GM12878 (cell line): ENCODE data around the gene COQ4. TPM values are rescaled to one million over a fixed set of nuclear protein-coding genes. Genes with fewer than 3 reads are reported as not detected.

Experiments
- BHLHE40 ChIP-seq, 2 experiments: fragments of 450-650 bp in 1 of 2; IDR thresholded peaks; 2 replicates each; pipeline ENCODE4 v1.6.1; 2011 to 2017; ENCODE audit warnings: low read depth in 2 of 2, borderline replicate concordance in 1 of 2, improper control_type of control experiment in 1 of 2, low read length in 1 of 2, mild to moderate bottlenecking in 1 of 2
- CBFB ChIP-seq: IDR thresholded peaks from 2 replicates; pipeline ENCODE4 v1.6.1; 2016; ENCODE audit warnings: antibody characterized with exemption, low read depth
- CBX3 ChIP-seq: fragments of 200-600 bp; sonication (generic); IDR thresholded peaks from 2 replicates; pipeline ENCODE4 v1.6.1; 2016; ENCODE audit warnings: low read depth, borderline replicate concordance
- CHD2 ChIP-seq: IDR thresholded peaks from 2 replicates; pipeline ENCODE4 v1.6.1; 2011; ENCODE audit warnings: low read depth, low read length, improper control_type of control experiment, borderline replicate concordance
- E4F1 ChIP-seq: fragments of 450-650 bp; IDR thresholded peaks from 2 replicates; pipeline ENCODE4 v1.6.1; 2018; ENCODE audit warnings: borderline replicate concordance, mild to moderate bottlenecking; ENCODE audit not compliant: partially characterized antibody
- EGR1 ChIP-seq, 2 experiments: IDR thresholded peaks; 1 replicate in 1 of 2; 2 replicates in 1 of 2; pipeline ENCODE4 v1.6.1; 2011 to 2012; ENCODE audit warnings: low read depth in 2 of 2, low read length in 2 of 2, borderline replicate concordance in 1 of 2, mild to moderate bottlenecking in 1 of 2, moderate library complexity in 1 of 2
- IKZF1 ChIP-seq: fragments of 450-650 bp; conservative IDR thresholded peaks from 2 replicates; pipeline ENCODE4 v1.6.1; 2017; ENCODE audit warnings: antibody characterized with exemption, mild to moderate bottlenecking
- KDM1A ChIP-seq: fragments of 200-600 bp; sonication (generic); IDR thresholded peaks from 2 replicates; pipeline ENCODE4 v1.6.1; 2016; ENCODE audit warnings: borderline replicate concordance
- SIN3A ChIP-seq: IDR thresholded peaks from 2 replicates; pipeline ENCODE4 v1.6.1; 2012; ENCODE audit warnings: low read depth, low read length, improper control_type of control experiment
- SMC3 ChIP-seq: IDR thresholded peaks from 2 replicates; pipeline ENCODE4 v1.6.1; 2011; ENCODE audit warnings: low read length, improper control_type of control experiment, borderline replicate concordance
- SRF ChIP-seq, 2 experiments: IDR thresholded peaks; 2 replicates each; pipeline ENCODE4 v1.6.1; 2011; ENCODE audit warnings: low read depth in 2 of 2, low read length in 2 of 2, mild to moderate bottlenecking in 1 of 2, moderate library complexity in 1 of 2
- TAF1 ChIP-seq: IDR thresholded peaks from 2 replicates; pipeline ENCODE4 v1.6.1; 2011; ENCODE audit warnings: mild to moderate bottlenecking, low read depth, low read length, borderline replicate concordance
- YBX1 ChIP-seq: fragments of 450-650 bp; IDR thresholded peaks from 2 replicates; pipeline ENCODE4 v1.6.1; 2016; ENCODE audit warnings: antibody characterized with exemption
- ZNF687 ChIP-seq: fragments of 450-650 bp; IDR thresholded peaks from 2 replicates; pipeline ENCODE4 v1.6.1; 2017; ENCODE audit warnings: mild to moderate bottlenecking, moderate library complexity
- polyA plus RNA-seq, 11 experiments: library from polyadenylated mRNA; depleted of rRNA in 4 of 11; unstranded in 6 of 11; stranded (reverse) in 5 of 11; fragments of >200 nt; fragmentation: Nextera tagmentation in 4 of 11; fragmentation: Illumina TruSeq in 1 of 11; extraction: Ambion mirVana in 4 of 11; extraction: Trizol in 1 of 11; gene quantifications; 1 replicate in 1 of 11; 2 replicates in 10 of 11; pipeline versions ENCODE4 v1.2.1 to v1.2.3, GENCODE V29; 2011 to 2016; ENCODE audit warnings: inconsistent platforms in 2 of 11, missing spikeins in 2 of 11, low read depth in 1 of 11
- total RNA-seq, 4 experiments: library from RNA; depleted of rRNA in 3 of 4; stranded (reverse); fragments of >200 nt in 3 of 4; fragmentation: Illumina TruSeq in 1 of 4; extraction: Trizol in 1 of 4; gene quantifications; 2 replicates each; pipeline versions ENCODE4 v1.2.1 to v1.2.3, GENCODE V29; 2013 to 2021
- TF ChIP-seq, protein P1 (sequence below): fragments of 450-650 bp; conservative IDR thresholded peaks from 2 replicates; pipeline ENCODE4 v1.6.1; 2017; ENCODE audit warnings: mild to moderate bottlenecking, moderate library complexity

The COQ4 gene
- total and polyA plus RNA-seq, 10 of the 15 experiments (the other 5 are each of a cell fraction or from before 2014, with no cell fraction given), result 3.8 to 64.1 (median 38.6) TPM

DNA sequence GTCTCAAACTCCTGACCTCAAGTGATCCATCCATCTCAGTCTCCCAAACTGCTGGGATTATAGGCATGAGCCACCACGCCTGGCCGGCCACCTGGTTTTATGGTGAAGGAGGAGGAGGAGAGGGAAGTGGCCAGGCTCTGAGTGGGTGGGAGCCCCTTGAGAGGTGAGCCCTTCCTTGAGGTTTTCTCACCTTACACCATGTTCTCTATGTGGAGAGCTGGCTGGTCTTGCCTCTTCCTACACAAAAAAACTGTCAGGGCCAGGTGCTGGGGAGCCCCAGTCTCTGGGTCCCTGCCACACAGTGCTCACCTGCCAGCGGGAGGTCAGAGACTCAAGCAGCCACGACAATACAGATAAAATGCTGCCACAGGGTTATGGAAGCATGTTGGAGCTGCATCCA, 28.5 kb upstream of the COQ4 start (continued):
- TF ChIP-seq, protein P1, sequence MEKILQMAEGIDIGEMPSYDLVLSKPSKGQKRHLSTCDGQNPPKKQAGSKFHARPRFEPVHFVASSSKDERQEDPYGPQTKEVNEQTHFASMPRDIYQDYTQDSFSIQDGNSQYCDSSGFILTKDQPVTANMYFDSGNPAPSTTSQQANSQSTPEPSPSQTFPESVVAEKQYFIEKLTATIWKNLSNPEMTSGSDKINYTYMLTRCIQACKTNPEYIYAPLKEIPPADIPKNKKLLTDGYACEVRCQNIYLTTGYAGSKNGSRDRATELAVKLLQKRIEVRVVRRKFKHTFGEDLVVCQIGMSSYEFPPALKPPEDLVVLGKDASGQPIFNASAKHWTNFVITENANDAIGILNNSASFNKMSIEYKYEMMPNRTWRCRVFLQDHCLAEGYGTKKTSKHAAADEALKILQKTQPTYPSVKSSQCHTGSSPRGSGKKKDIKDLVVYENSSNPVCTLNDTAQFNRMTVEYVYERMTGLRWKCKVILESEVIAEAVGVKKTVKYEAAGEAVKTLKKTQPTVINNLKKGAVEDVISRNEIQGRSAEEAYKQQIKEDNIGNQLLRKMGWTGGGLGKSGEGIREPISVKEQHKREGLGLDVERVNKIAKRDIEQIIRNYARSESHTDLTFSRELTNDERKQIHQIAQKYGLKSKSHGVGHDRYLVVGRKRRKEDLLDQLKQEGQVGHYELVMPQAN, result no peak
- TF ChIP-seq SMC3 (no peak), BHLHE40 (IDR thresholded peaks at IDR 0.05; ENCODE audit: borderline replicate concordance in 1 of 2, low read depth in 2 of 2, low read length in 1 of 2) (peak in 1 of 2 experiments; percentile 25; a peak in 1 of 4 replicates), E4F1 (no peak), IKZF1 (peak; percentile 82), CHD2 (no peak), KDM1A (no peak), ZNF687 (no peak), CBFB (no peak), EGR1 (IDR thresholded peaks at IDR 0.05; ENCODE audit: borderline replicate concordance in 1 of 2, low read depth in 2 of 2, low read length in 2 of 2) (no peak), YBX1 (no peak), SRF (IDR thresholded peaks at IDR 0.05; ENCODE audit: low read depth in 2 of 2, low read length in 2 of 2) (no peak), TAF1 (no peak), SIN3A (no peak), CBX3 (no peak)
